ENCODE data around the gene SVEP1. TPM values are rescaled to one million over a fixed set of nuclear protein-coding genes. Genes with fewer than 3 reads are reported as not detected.

SVEP1 gene
- polyA plus RNA-seq, 1 donor (not counting 4 experiments of a cell fraction or from before 2014, with no cell fraction given), result 0.14 TPM

GRCh38 chr9:110382731-110383130, 196.8 kb downstream of the SVEP1 start:
- Histone ChIP-seq H3K4me1 (ENCODE audit: control insufficient read depth, extremely low read depth, insufficient read depth, low read length) (no peaks in the 10 kb centered on the region), H3K4me2 (ENCODE audit: control insufficient read depth, extremely low read depth, insufficient read depth, low read depth, low read length) (no peak overlapping the region), H3K79me2 (ENCODE audit: control insufficient read depth, insufficient read depth, low read length) (no peaks in the 10 kb centered on the region), H3K9ac (ENCODE audit: control insufficient read depth, extremely low read depth, insufficient read depth, low read length) (no peak overlapping the region), H3K9me3 (ENCODE audit: control insufficient read depth, low read depth, low read length) (no peaks in the 10 kb centered on the region), H3K27ac (ENCODE audit: control insufficient read depth, insufficient read depth, low read length) (no peak overlapping the region), H3K9me1 (ENCODE audit: control insufficient read depth, extremely low read depth, insufficient read depth, low read length) (no peaks in the 10 kb centered on the region), H4K20me1 (ENCODE audit: control insufficient read depth, extremely low read depth, insufficient read depth, low read length) (no peaks in the 10 kb centered on the region), H3K27me3 (ENCODE audit: control insufficient read depth, extremely low read depth, insufficient read depth, low read length) (peaks cover 2% of the 10 kb centered on the region), H3K36me3 (ENCODE audit: control insufficient read depth in 2 of 2, extremely low read depth in 1 of 2, insufficient read depth in 2 of 2, low read length in 2 of 2) (no peaks in the 10 kb centered on the region), H2AFZ (ENCODE audit: control insufficient read depth, low read length) (no peak overlapping the region), H3K4me3 (ENCODE audit: control insufficient read depth in 2 of 3, extremely low read depth in 1 of 3, insufficient read depth in 2 of 3, low read depth in 1 of 3, low read length in 3 of 3) (no peak overlapping the region)
- no peak for TF ChIP-seq EZH2 (IDR thresholded peaks at IDR 0.05; ENCODE audit: low read length)
- TF ChIP-seq, protein P1, sequence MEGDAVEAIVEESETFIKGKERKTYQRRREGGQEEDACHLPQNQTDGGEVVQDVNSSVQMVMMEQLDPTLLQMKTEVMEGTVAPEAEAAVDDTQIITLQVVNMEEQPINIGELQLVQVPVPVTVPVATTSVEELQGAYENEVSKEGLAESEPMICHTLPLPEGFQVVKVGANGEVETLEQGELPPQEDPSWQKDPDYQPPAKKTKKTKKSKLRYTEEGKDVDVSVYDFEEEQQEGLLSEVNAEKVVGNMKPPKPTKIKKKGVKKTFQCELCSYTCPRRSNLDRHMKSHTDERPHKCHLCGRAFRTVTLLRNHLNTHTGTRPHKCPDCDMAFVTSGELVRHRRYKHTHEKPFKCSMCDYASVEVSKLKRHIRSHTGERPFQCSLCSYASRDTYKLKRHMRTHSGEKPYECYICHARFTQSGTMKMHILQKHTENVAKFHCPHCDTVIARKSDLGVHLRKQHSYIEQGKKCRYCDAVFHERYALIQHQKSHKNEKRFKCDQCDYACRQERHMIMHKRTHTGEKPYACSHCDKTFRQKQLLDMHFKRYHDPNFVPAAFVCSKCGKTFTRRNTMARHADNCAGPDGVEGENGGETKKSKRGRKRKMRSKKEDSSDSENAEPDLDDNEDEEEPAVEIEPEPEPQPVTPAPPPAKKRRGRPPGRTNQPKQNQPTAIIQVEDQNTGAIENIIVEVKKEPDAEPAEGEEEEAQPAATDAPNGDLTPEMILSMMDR (optimal IDR thresholded peaks at IDR 0.05 in 1 of 3, IDR thresholded peaks at IDR 0.05 in 1 of 3, conservative IDR thresholded peaks at IDR 0.05 in 1 of 3; ENCODE audit: extremely low read depth in 1 of 3, insufficient read depth in 2 of 3, low read length in 3 of 3), result no peak
- dilution Hi-C loops (cut with MboI; ENCODE audit: extremely low pct_ligation_motif_present, low sequenced_read_pairs), result no loop called here
- no peak for DNase-seq (ENCODE audit: low read depth, low spot score)
- peak; percentile 34 for FAIRE-seq

GRCh38 chr9:110371411-110372007, 208.0 kb downstream of the SVEP1 start:
- Histone ChIP-seq H3K27me3 (ENCODE audit: control insufficient read depth, extremely low read depth, insufficient read depth, low read length) (no peaks in the 10 kb centered on the region), H3K27ac (ENCODE audit: control insufficient read depth, insufficient read depth, low read length) (no peak overlapping the region), H3K4me2 (ENCODE audit: control insufficient read depth, extremely low read depth, insufficient read depth, low read depth, low read length) (peak overlapping the region; percentile 62), H3K9me3 (ENCODE audit: control insufficient read depth, low read depth, low read length) (no peaks in the 10 kb centered on the region), H3K36me3 (ENCODE audit: control insufficient read depth in 2 of 2, extremely low read depth in 1 of 2, insufficient read depth in 2 of 2, low read length in 2 of 2) (no peaks in the 10 kb centered on the region), H3K4me3 (ENCODE audit: control insufficient read depth in 2 of 3, extremely low read depth in 1 of 3, insufficient read depth in 2 of 3, low read depth in 1 of 3, low read length in 3 of 3) (no peak overlapping the region), H2AFZ (ENCODE audit: control insufficient read depth, low read length) (no peak overlapping the region), H3K9me1 (ENCODE audit: control insufficient read depth, extremely low read depth, insufficient read depth, low read length) (no peaks in the 10 kb centered on the region), H4K20me1 (ENCODE audit: control insufficient read depth, extremely low read depth, insufficient read depth, low read length) (no peaks in the 10 kb centered on the region), H3K9ac (ENCODE audit: control insufficient read depth, extremely low read depth, insufficient read depth, low read length) (no peak overlapping the region), H3K4me1 (ENCODE audit: control insufficient read depth, extremely low read depth, insufficient read depth, low read length) (peaks cover 19% of the 10 kb centered on the region), H3K79me2 (ENCODE audit: control insufficient read depth, insufficient read depth, low read length) (no peaks in the 10 kb centered on the region)
- no peak for DNase-seq (ENCODE audit: low read depth, low spot score)
- TF ChIP-seq, protein P1 (optimal IDR thresholded peaks at IDR 0.05 in 1 of 3, IDR thresholded peaks at IDR 0.05 in 1 of 3, conservative IDR thresholded peaks at IDR 0.05 in 1 of 3; ENCODE audit: extremely low read depth in 1 of 3, insufficient read depth in 2 of 3, low read length in 3 of 3), result no peak
- TF ChIP-seq EZH2 (IDR thresholded peaks at IDR 0.05; ENCODE audit: low read length), result no peak
- dilution Hi-C loops (cut with MboI; ENCODE audit: extremely low pct_ligation_motif_present, low sequenced_read_pairs), result no loop called here
- FAIRE-seq, result no peak

Data from keratinocyte (primary cell).